Measurements from ENCODE around the gene ZNF853. TPM values are rescaled to one million over a fixed set of nuclear protein-coding genes. Genes with fewer than 3 reads are reported as not detected.

ZNF853 gene
- total and polyA plus RNA-seq, 4 donors, result 0.04 to 3.0 (median 0.51) TPM

- TF ChIP-seq REST (IDR thresholded peaks at IDR 0.05) (no peak), HNF4G (IDR thresholded peaks at IDR 0.05) (no peak), GABPA (IDR thresholded peaks at IDR 0.05 in 1 of 2, conservative IDR thresholded peaks at IDR 0.05 in 1 of 2) (no peak)
Measured at GRCh38 chr7:6648066-6648814, 32.8 kb downstream of the ZNF853 start (continued).

- Histone ChIP-seq H3K27me3 (ENCODE audit: control insufficient read depth in 4 of 4, insufficient read depth in 4 of 4, low read length in 3 of 4) (no peaks in the 10 kb centered on the region), H3K4me3 (ENCODE audit: low read depth in 1 of 3, low read length in 3 of 3) (no peak overlapping the region), H3K9me3 (ENCODE audit: control insufficient read depth in 4 of 4, low read length in 3 of 4) (peaks cover 2 to 18% (median 8%) of the 10 kb centered on the region in 4 donors), H3K27ac (ENCODE audit: low read depth in 1 of 2, low read length in 2 of 2) (no peak overlapping the region), H3K9ac (ENCODE audit: low read depth in 1 of 2, low read length in 2 of 2) (no peak overlapping the region), H3K36me3 (ENCODE audit: control insufficient read depth in 4 of 4, insufficient read depth in 3 of 4, low read depth in 1 of 4, low read length in 3 of 4) (peaks cover 22 to 82% (median 35%) of the 10 kb centered on the region in 4 donors), H3K4me1 (ENCODE audit: control insufficient read depth in 4 of 4, insufficient read depth in 4 of 4, low read length in 3 of 4) (no peaks in the 10 kb centered on the region)
- DNase-seq (ENCODE audit: low spot score), result no peak
- no peak for TF ChIP-seq RAD21 (IDR thresholded peaks at IDR 0.05)
- TF ChIP-seq SP1 (IDR thresholded peaks at IDR 0.05), result no peak
- TF ChIP-seq MAX (IDR thresholded peaks at IDR 0.05), result no peak
- no peak for TF ChIP-seq RXRA (IDR thresholded peaks at IDR 0.05)
- TF ChIP-seq YY1 (IDR thresholded peaks at IDR 0.05), result no peak
- no peak for TF ChIP-seq CTCF (IDR thresholded peaks at IDR 0.05; ENCODE audit: low read depth, low read length, missing input control)
- TF ChIP-seq ZBTB33 (IDR thresholded peaks at IDR 0.05), result no peak
- TF ChIP-seq NR2F2 (IDR thresholded peaks at IDR 0.05), result no peak
- TF ChIP-seq ATF3 (IDR thresholded peaks at IDR 0.05), result no peak
- TF ChIP-seq JUND (IDR thresholded peaks at IDR 0.05), result no peak
- TF ChIP-seq HNF4G (IDR thresholded peaks at IDR 0.05), result no peak
- TF ChIP-seq TAF1 (conservative IDR thresholded peaks at IDR 0.05), result no peak
- no peak for TF ChIP-seq FOXA2 (IDR thresholded peaks at IDR 0.05)
- no peak for TF ChIP-seq GABPA (IDR thresholded peaks at IDR 0.05 in 1 of 2, conservative IDR thresholded peaks at IDR 0.05 in 1 of 2)
- TF ChIP-seq REST (IDR thresholded peaks at IDR 0.05), result no peak
- TF ChIP-seq HNF4A (conservative IDR thresholded peaks at IDR 0.05), result no peak
- TF ChIP-seq EGR1 (IDR thresholded peaks at IDR 0.05; ENCODE audit: low read depth in 2 of 2), result no peak
- WGBS, result 96% methylated on average over 5 of the region's 5 CpGs
Measured at GRCh38 chr7:6648815-6649104, 33.4 kb downstream of the ZNF853 start.

Data from liver (tissue), 9 donors.